GM23248 (cell line): ENCODE data around the gene MISP3. TPM values are rescaled to one million over a fixed set of nuclear protein-coding genes. Genes with fewer than 3 reads are reported as not detected.

Source experiments
- DNase-seq: peaks from one replicate; pipeline ENCODE4 v3.0.0-alpha.2; 2015
- H2AFZ ChIP-seq: fragments of 200-600 bp; sonication (generic); 2 replicates; pipeline ENCODE4 v1.6.1; 2016; ENCODE audit warnings: antibody characterized with exemption
- H3F3A ChIP-seq: fragments of 200-600 bp; sonication (generic); 2 replicates; pipeline ENCODE4 v1.6.1; 2016; ENCODE audit warnings: mild to moderate bottlenecking, antibody characterized with exemption, mixed run types; ENCODE audit not compliant: insufficient read depth
- H3K27ac ChIP-seq: fragments of 200-600 bp; sonication (generic); 2 replicates; pipeline ENCODE4 v1.5.1; 2016; ENCODE audit warnings: mild to moderate bottlenecking
- H3K27me3 ChIP-seq: fragments of 200-600 bp; sonication (generic); replicated peaks from 2 replicates; pipeline ENCODE4 v1.6.1; 2016; ENCODE audit warnings: mild to moderate bottlenecking; ENCODE audit not compliant: insufficient read depth
- H3K36me3 ChIP-seq: fragments of 200-600 bp; sonication (generic); 2 replicates; pipeline ENCODE4 v1.6.1; 2016; ENCODE audit warnings: low read depth, mild to moderate bottlenecking
- H3K4me1 ChIP-seq: fragments of 200-600 bp; sonication (generic); 2 replicates; pipeline ENCODE4 v1.6.1; 2016; ENCODE audit warnings: mild to moderate bottlenecking; ENCODE audit not compliant: insufficient read depth
- H3K4me2 ChIP-seq: fragments of 200-600 bp; sonication (generic); one replicate; pipeline ENCODE4 v1.6.1; 2016; ENCODE audit warnings: mild to moderate bottlenecking; ENCODE audit not compliant: unreplicated experiment
- H3K4me3 ChIP-seq: fragments of 200-600 bp; sonication (generic); 2 replicates; pipeline ENCODE4 v1.5.1; 2016; ENCODE audit warnings: mild to moderate bottlenecking
- H3K79me2 ChIP-seq: fragments of 200-600 bp; sonication (generic); 2 replicates; pipeline ENCODE4 v1.6.1; 2016; ENCODE audit warnings: mild to moderate bottlenecking; ENCODE audit not compliant: insufficient read depth
- H3K9ac ChIP-seq: fragments of 200-600 bp; sonication (generic); 2 replicates; pipeline ENCODE4 v1.6.1; 2016; ENCODE audit warnings: mild to moderate bottlenecking
- H3K9me2 ChIP-seq: fragments of 200-600 bp; sonication (generic); 2 replicates; pipeline ENCODE4 v1.6.1; 2016; ENCODE audit warnings: mixed run types, mild to moderate bottlenecking, moderate library complexity; ENCODE audit not compliant: insufficient read depth
- H3K9me3 ChIP-seq: fragments of 200-600 bp; sonication (generic); one replicate; pipeline ENCODE4 v1.6.1; 2017; ENCODE audit warnings: low read depth
- H4K20me1 ChIP-seq: fragments of 200-600 bp; sonication (generic); 2 replicates; pipeline ENCODE4 v1.6.0; 2016; ENCODE audit not compliant: insufficient read depth
- EZH2 ChIP-seq: fragments of 200-600 bp; sonication (generic); IDR thresholded peaks from 2 replicates; pipeline ENCODE4 v1.6.1; 2018; ENCODE audit warnings: antibody characterized with exemption, mild to moderate bottlenecking; ENCODE audit not compliant: insufficient read depth, poor library complexity, severe bottlenecking
- EZH2phosphoT487 ChIP-seq: fragments of 200-600 bp; sonication (generic); IDR thresholded peaks from 2 replicates; pipeline ENCODE4 v1.6.1; 2018; ENCODE audit warnings: antibody characterized with exemption, moderate library complexity, mild to moderate bottlenecking, low read depth; ENCODE audit not compliant: insufficient read depth
- WGBS, 2 experiments: methylation state at CpG; one replicate each; pipeline ENCODE4 v1.1.6; 2015 to 2017; ENCODE audit warnings: low lambda C conversion rate in 2 of 2, low coverage in 1 of 2; ENCODE audit errors: missing lambda C conversion rate in 2 of 2; 5-methylcytosine and 5-hydroxymethylcytosine counted together
- in situ Hi-C: fragments of 300-500 bp; cut with MboI; formaldehyde crosslinking; loops from 2 replicates; pipeline ENCODE4 v1.15.0; 2020
- polyA plus RNA-seq: library from polyadenylated mRNA; unstranded; fragments of >200 nt; fragmentation: Nextera tagmentation; extraction: Ambion mirVana; gene quantifications from 2 replicates; pipeline ENCODE4 v1.2.1, GENCODE V29; 2016
- total RNA-seq: library from RNA; depleted of rRNA; stranded (reverse); fragments of >200 nt; shearing (Covaris generic); gene quantifications from 2 replicates; pipeline ENCODE4 v1.2.3, GENCODE V29; 2014

The MISP3 gene
- total and polyA plus RNA-seq, 2 experiments from 2014 or later, result 1.3 to 2.7 TPM

DNA sequence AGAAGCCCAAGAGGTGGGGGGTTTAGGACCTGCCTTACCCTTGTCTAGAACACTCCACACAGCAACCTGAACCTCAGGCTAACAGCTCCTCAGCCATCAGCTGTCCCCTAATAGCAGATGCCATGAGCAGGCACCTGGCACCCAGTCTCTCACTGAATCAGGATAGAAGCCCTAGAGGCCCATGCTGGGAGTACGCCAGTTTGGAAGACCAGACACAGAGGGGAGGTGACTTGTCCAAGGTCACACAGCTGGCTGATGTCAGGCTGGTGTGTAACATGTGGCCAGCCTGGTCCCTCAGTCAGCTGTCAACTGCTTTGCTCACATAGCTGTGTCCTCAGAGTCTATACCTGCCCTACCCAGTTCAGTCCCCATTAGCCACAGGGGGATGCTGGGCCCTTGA, 30.7 kb downstream of the MISP3 start:
- Histone ChIP-seq H4K20me1 (no peaks in the 10 kb centered on the region), H3K9ac (no peak overlapping the region), H3F3A (no peaks in the 10 kb centered on the region), H3K4me2 (no peak overlapping the region), H3K79me2 (peaks cover 5% of the 10 kb centered on the region; the same call in 1 of the 2 replicates), H3K4me3 (no peak overlapping the region), H3K9me3 (no peaks in the 10 kb centered on the region), H3K9me2 (no peaks in the 10 kb centered on the region), H3K27ac (no peak overlapping the region), H3K36me3 (peaks cover 14% of the 10 kb centered on the region; the same call in 1 of the 2 replicates), H2AFZ (no peak overlapping the region), H3K4me1 (no peaks in the 10 kb centered on the region), H3K27me3 (no peaks in the 10 kb centered on the region)
- in situ Hi-C loops, result no loop called here
- 100% methylated on average over 1 of the region's 1 CpG for WGBS, 2 experiments
- DNase-seq, result no peak
- TF ChIP-seq EZH2, result no peak
- TF ChIP-seq EZH2phosphoT487, result no peak

DNA sequence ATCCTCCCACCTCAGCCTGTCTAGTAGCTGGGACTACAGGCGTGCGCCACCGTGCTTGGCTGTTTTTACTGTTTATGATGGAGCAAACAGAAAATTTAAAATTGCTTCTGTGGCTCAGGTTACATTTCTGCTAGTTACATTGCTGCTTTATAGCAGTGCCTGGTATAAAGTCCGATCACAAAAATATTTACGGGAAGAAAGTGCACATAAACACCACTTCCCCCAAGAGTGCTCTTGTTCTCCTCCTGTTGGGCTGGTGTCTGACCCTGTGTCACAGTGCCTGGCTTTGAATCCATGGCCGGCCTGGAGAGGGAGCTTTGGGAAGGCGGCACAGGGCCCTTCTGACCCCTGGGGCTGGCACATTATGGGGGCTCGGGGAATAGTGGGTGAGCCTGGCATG, 33.1 kb downstream of the MISP3 start:
- H3K79me2 ChIP-seq, result peaks cover 26% of the 10 kb centered on the region
- in situ Hi-C loops, result no loop called here
- no peaks in the 10 kb centered on the region for H3K4me1 ChIP-seq
- no peak overlapping the region for H3K27ac ChIP-seq
- H3F3A ChIP-seq, result no peaks in the 10 kb centered on the region
- WGBS, 2 experiments, result 85 to 90% methylated on average over 8 of the region's 8 CpGs
- no peaks in the 10 kb centered on the region for H3K9me2 ChIP-seq
- H3K4me3 ChIP-seq, result no peak overlapping the region
- no peaks in the 10 kb centered on the region for H4K20me1 ChIP-seq
- no peak overlapping the region for H2AFZ ChIP-seq
- DNase-seq, result no peak
- no peaks in the 10 kb centered on the region for H3K9me3 ChIP-seq
- no peak for TF ChIP-seq EZH2phosphoT487
- H3K27me3 ChIP-seq, result no peaks in the 10 kb centered on the region
- H3K36me3 ChIP-seq, result peaks cover 11% of the 10 kb centered on the region; the same call in 1 of the 2 replicates
- H3K9ac ChIP-seq, result no peak overlapping the region
- H3K4me2 ChIP-seq, result no peak overlapping the region

DNA sequence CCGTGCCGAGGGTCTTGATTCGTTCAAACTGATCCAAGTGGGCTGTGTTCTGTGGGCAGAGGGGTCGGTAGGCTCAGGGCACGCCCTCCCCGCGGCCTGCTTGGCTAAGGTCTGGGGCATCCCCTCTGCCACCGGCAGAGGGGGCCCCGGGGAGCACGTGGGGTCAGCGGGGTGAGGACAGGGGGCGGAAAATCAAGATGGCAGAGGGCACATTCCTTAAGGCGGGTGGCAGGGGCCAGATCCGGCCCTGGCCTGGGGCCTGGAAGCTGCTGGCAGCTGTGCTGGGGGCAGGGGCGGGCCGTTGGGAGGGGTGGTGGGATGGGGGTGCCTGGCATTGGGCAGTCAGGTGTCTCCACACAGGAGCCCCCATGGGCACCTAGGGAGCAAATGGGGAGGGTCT, 34.3 kb downstream of the MISP3 start:
- Histone ChIP-seq H3F3A (no peaks in the 10 kb centered on the region), H3K9me2 (no peaks in the 10 kb centered on the region), H3K79me2 (peaks cover 37% of the 10 kb centered on the region), H2AFZ (no peak overlapping the region), H3K4me3 (no peak overlapping the region), H3K4me1 (no peaks in the 10 kb centered on the region), H3K36me3 (peaks cover 8% of the 10 kb centered on the region; the same call in 1 of the 2 replicates), H4K20me1 (no peaks in the 10 kb centered on the region), H3K27ac (no peak overlapping the region), H3K9ac (no peak overlapping the region), H3K4me2 (no peak overlapping the region), H3K9me3 (no peaks in the 10 kb centered on the region), H3K27me3 (no peaks in the 10 kb centered on the region)
- in situ Hi-C loops, result no loop called here
- DNase-seq, result no peak
- TF ChIP-seq EZH2phosphoT487 (no peak), EZH2 (no peak)
- whole genome bisulfite sequencing, 2 experiments, result 91 to 95% methylated on average over 9 to 15 of the region's 16 CpGs

DNA sequence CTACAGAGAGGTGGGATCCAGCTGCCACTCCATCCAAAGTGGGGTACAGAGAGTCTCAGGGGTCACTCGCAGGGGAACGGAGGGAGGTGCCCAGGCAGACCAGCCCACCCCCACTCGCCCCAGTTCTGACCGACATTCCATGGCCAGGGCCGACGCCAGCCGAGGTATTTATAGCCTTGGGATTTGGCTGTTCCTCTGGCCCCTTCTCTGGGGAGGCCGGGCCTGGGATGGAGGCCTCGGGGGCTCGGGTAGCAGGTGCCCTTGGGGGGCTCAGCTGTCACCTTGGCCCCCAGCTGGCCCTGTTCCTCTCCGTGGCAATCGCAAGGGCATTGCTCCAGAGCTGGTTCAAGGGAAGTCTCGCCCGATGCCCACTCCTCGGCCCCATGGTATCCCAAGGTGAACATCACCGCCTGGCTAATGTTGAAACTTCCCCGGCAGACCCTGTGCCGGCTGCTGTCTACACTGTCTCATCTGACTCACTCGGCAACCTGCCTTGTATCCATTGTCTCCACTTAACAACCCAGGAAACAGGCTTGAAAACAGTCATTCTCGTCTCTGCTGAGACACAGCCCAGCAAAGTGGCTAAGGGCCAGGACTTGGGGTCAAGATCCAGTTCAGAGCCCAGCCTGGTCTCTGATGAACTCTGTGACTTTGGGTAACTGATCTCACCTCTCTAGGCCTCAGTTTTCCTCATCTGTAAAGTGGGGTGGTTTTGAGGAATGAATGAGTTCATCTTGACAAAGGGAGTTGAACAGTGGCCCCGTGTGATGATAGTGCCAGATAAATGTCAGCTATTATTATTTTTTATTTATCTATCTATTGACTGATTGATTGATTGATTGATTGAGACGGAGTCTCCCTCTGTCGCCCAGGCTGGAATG, 35.2 kb downstream of the MISP3 start:
- no peak overlapping the region for H2AFZ ChIP-seq
- no peaks in the 10 kb centered on the region for H3K9me2 ChIP-seq
- H3F3A ChIP-seq, result no peaks in the 10 kb centered on the region
- no peak for TF ChIP-seq EZH2
- TF ChIP-seq EZH2phosphoT487, result no peak
- H3K27ac ChIP-seq, result no peak overlapping the region
- no peaks in the 10 kb centered on the region for H3K9me3 ChIP-seq
- no peaks in the 10 kb centered on the region for H4K20me1 ChIP-seq
- peaks cover 45% of the 10 kb centered on the region for H3K79me2 ChIP-seq
- H3K9ac ChIP-seq, result no peak overlapping the region
- H3K4me1 ChIP-seq, result peaks cover 5% of the 10 kb centered on the region
- DNase-seq, result peak; percentile 59
- WGBS, 2 experiments, result 78 to 81% methylated on average over 22 to 23 of the region's 23 CpGs
- H3K4me3 ChIP-seq, result no peak overlapping the region
- peaks cover 8% of the 10 kb centered on the region; the same call in 1 of the 2 replicates for H3K36me3 ChIP-seq
- in situ Hi-C loops, result no loop called here
- no peak overlapping the region for H3K4me2 ChIP-seq
- H3K27me3 ChIP-seq, result no peaks in the 10 kb centered on the region
